ENCODE data around the gene ZNF778. TPM values are rescaled to one million over a fixed set of nuclear protein-coding genes. Genes with fewer than 3 reads are reported as not detected.

The ZNF778 gene
- total RNA-seq, 1 donor from 2014 or later: 21.5 TPM

GRCh38 chr16:89268585-89268984 lies 51.1 kb downstream of the ZNF778 start:
- TF ChIP-seq EZH2phosphoT487 (IDR thresholded peaks at IDR 0.05) (no peak), CTCF (IDR thresholded peaks at IDR 0.05) (no peak), EZH2 (IDR thresholded peaks at IDR 0.05) (no peak)
- Histone ChIP-seq H3K4me1 (no peaks in the 10 kb centered on the region), H3F3A (ENCODE audit: low read depth) (no peaks in the 10 kb centered on the region), H3K4me2 (no peak overlapping the region), H4K20me1 (ENCODE audit: low read depth) (peaks cover 16% of the 10 kb centered on the region), H3K36me3 (no peaks in the 10 kb centered on the region), H3K79me2 (ENCODE audit: low read depth) (peaks cover 7% of the 10 kb centered on the region), H3K9me3 (ENCODE audit: low read depth) (no peaks in the 10 kb centered on the region), H3K9ac (no peak overlapping the region), H3K4me3 (no peak overlapping the region), H2AFZ (replicated peaks) (no peak overlapping the region), H3K27ac (no peak overlapping the region), H3K27me3 (no peaks in the 10 kb centered on the region)
- H3K36me3 Mint-ChIP-seq: peaks cover 17% of the 10 kb centered on the region
- no peak overlapping the region for H3K4me3 Mint-ChIP-seq
- no peaks in the 10 kb centered on the region for H3K27me3 Mint-ChIP-seq (ENCODE audit: insufficient read depth, low read depth)
- H3K4me1 Mint-ChIP-seq: no peaks in the 10 kb centered on the region
- no peak for DNase-seq (ENCODE audit: low spot score)
- no peaks in the 10 kb centered on the region for H3K9me3 Mint-ChIP-seq
- H3K27ac Mint-ChIP-seq: no peak overlapping the region

GRCh38 chr16:89268987-89269735 lies 51.7 kb downstream of the ZNF778 start:
- no peaks in the 10 kb centered on the region for H3F3A ChIP-seq (ENCODE audit: low read depth)
- Mint-ChIP-seq H3K4me1 (no peaks in the 10 kb centered on the region), H3K27me3 (ENCODE audit: insufficient read depth, low read depth) (no peaks in the 10 kb centered on the region), H3K4me3 (no peak overlapping the region), H3K27ac (no peak overlapping the region), H3K9me3 (no peaks in the 10 kb centered on the region), H3K36me3 (peaks cover 20% of the 10 kb centered on the region)
- H3K36me3 ChIP-seq: no peaks in the 10 kb centered on the region
- H3K4me1 ChIP-seq: no peaks in the 10 kb centered on the region
- H3K4me2 ChIP-seq: no peak overlapping the region
- no peak overlapping the region for H3K9ac ChIP-seq
- H3K79me2 ChIP-seq (ENCODE audit: low read depth): peaks cover 7% of the 10 kb centered on the region
- no peaks in the 10 kb centered on the region for H3K27me3 ChIP-seq
- H3K27ac ChIP-seq: no peak overlapping the region
- H2AFZ ChIP-seq (replicated peaks): no peak overlapping the region
- TF ChIP-seq EZH2phosphoT487 (IDR thresholded peaks at IDR 0.05) (no peak), EZH2 (IDR thresholded peaks at IDR 0.05) (no peak), CTCF (IDR thresholded peaks at IDR 0.05) (no peak)
- H3K4me3 ChIP-seq: no peak overlapping the region
- H3K9me3 ChIP-seq (ENCODE audit: low read depth): no peaks in the 10 kb centered on the region
- DNase-seq (ENCODE audit: low spot score): no peak
- H4K20me1 ChIP-seq (ENCODE audit: low read depth): peaks cover 16% of the 10 kb centered on the region

- no peaks in the 10 kb centered on the region for H3K27me3 ChIP-seq
- H4K20me1 ChIP-seq (ENCODE audit: low read depth): peaks cover 16% of the 10 kb centered on the region
- TF ChIP-seq CTCF (IDR thresholded peaks at IDR 0.05) (no peak), EZH2phosphoT487 (IDR thresholded peaks at IDR 0.05) (no peak), EZH2 (IDR thresholded peaks at IDR 0.05) (no peak)
- H3K4me1 ChIP-seq: no peaks in the 10 kb centered on the region
- no peaks in the 10 kb centered on the region for H3K9me3 ChIP-seq (ENCODE audit: low read depth)
- peaks cover 7% of the 10 kb centered on the region for H3K79me2 ChIP-seq (ENCODE audit: low read depth)
- no peaks in the 10 kb centered on the region for H3K9me3 Mint-ChIP-seq
- H3K36me3 Mint-ChIP-seq: peaks cover 20% of the 10 kb centered on the region
- no peak overlapping the region for H3K27ac Mint-ChIP-seq
- no peak overlapping the region for H3K9ac ChIP-seq
- no peak overlapping the region for H3K4me3 ChIP-seq
- H3K4me1 Mint-ChIP-seq: no peaks in the 10 kb centered on the region
- no peak overlapping the region for H2AFZ ChIP-seq (replicated peaks)
- DNase-seq (ENCODE audit: low spot score): no peak
- H3K4me3 Mint-ChIP-seq: no peak overlapping the region
- H3K27ac ChIP-seq: no peak overlapping the region
- H3K36me3 ChIP-seq: no peaks in the 10 kb centered on the region
- no peaks in the 10 kb centered on the region for H3F3A ChIP-seq (ENCODE audit: low read depth)
- no peak overlapping the region for H3K4me2 ChIP-seq
- peaks cover 5% of the 10 kb centered on the region for H3K27me3 Mint-ChIP-seq (ENCODE audit: insufficient read depth, low read depth)
These were observed 52.5 kb downstream of the ZNF778 start for GRCh38 chr16:89269805-89270665.

Data from neural progenitor cell (in vitro differentiated cells).